IMR-90 (cell line): ENCODE results near the gene NEIL3. TPM values are rescaled to one million over a fixed set of nuclear protein-coding genes. Genes with fewer than 3 reads are reported as not detected.

ENCODE experiments used
- ATAC-seq: fragments of 200-7000 bp; cut with Tn5 transposase; 2 replicates; pipeline ENCODE4 v1.9.1; 2020; ENCODE audit warnings: low read depth, mild to moderate bottlenecking, moderate library complexity
- BruUV-seq: library from RNA; stranded (reverse); fragments of 400-500 nt; replicated peaks from 2 replicates; lab custom pipeline; 2021; lab: Mats Ljungman, UMichigan
- CTCF ChIA-PET: fragments of 300-600 bp; formaldehyde crosslinking; extraction: SDS; loops from one replicate; lab custom pipeline; 2021; ENCODE audit warnings: antibody characterized with exemption; lab: Yijun Ruan, JAX
- POLR2A ChIA-PET: fragments of 300-600 bp; sonication (Branson Sonifier 250); formaldehyde crosslinking; loops from one replicate; lab custom pipeline; 2022; ENCODE audit warnings: antibody characterized with exemption; ENCODE audit not compliant: unreplicated experiment; lab: Charles Lee
- DNase-seq: peaks from one replicate; pipeline ENCODE4 v3.0.0; 2013
- H2AFZ ChIP-seq: replicated peaks from 2 replicates; pipeline ENCODE3; 2013; ENCODE audit warnings: low read length, mild to moderate bottlenecking; ENCODE audit not compliant: poor library complexity
- H2AK5ac ChIP-seq: 2 replicates; pipeline ENCODE4 v1.6.1; 2013; ENCODE audit warnings: low read depth, low read length, inconsistent platforms
- H2AK9ac ChIP-seq: replicated peaks from 2 replicates; pipeline ENCODE3; 2013; ENCODE audit warnings: mild to moderate bottlenecking, low read depth, low read length, moderate library complexity; ENCODE audit not compliant: poor library complexity
- H2BK120ac ChIP-seq: 2 replicates; pipeline ENCODE4 v1.6.1; 2013; ENCODE audit warnings: low read depth, low read length, inconsistent platforms
- H2BK15ac ChIP-seq: 3 replicates; pipeline ENCODE4 v1.6.1; 2013; ENCODE audit warnings: low read depth, low read length, inconsistent platforms
- H2BK20ac ChIP-seq: 2 replicates; pipeline ENCODE4 v1.6.1; 2013; ENCODE audit warnings: low read depth, mild to moderate bottlenecking, inconsistent platforms, low read length, moderate library complexity
- H2BK5ac ChIP-seq: 2 replicates; pipeline ENCODE4 v1.6.1; 2013; ENCODE audit warnings: mild to moderate bottlenecking, low read depth, low read length, inconsistent platforms; ENCODE audit not compliant: poor library complexity, severe bottlenecking
- H3K14ac ChIP-seq: replicated peaks from 2 replicates; pipeline ENCODE4 v1.6.1; 2013; ENCODE audit warnings: low read depth, low read length, inconsistent platforms
- H3K18ac ChIP-seq: 2 replicates; pipeline ENCODE4 v1.6.1; 2013; ENCODE audit warnings: low read depth, low read length, control low read depth
- H3K23ac ChIP-seq: 2 replicates; pipeline ENCODE4 v1.6.1; 2013; ENCODE audit warnings: low read depth, low read length, inconsistent platforms
- H3K27ac ChIP-seq: 2 replicates; pipeline ENCODE4 v1.5.1; 2013; ENCODE audit warnings: mild to moderate bottlenecking, control low read depth, low read length; ENCODE audit not compliant: insufficient read depth
- H3K27me3 ChIP-seq: 2 replicates; pipeline ENCODE4 v1.6.1; 2013; ENCODE audit warnings: low read length; ENCODE audit not compliant: control insufficient read depth, insufficient read depth
- H3K36me3 ChIP-seq: 2 replicates; pipeline ENCODE4 v1.6.1; 2013; ENCODE audit warnings: low read length, mixed read lengths; ENCODE audit not compliant: control insufficient read depth, insufficient read depth
- H3K4ac ChIP-seq: 2 replicates; pipeline ENCODE4 v1.6.1; 2013; ENCODE audit warnings: low read depth, low read length, inconsistent platforms
- H3K4me1 ChIP-seq: 2 replicates; pipeline ENCODE4 v1.6.1; 2013; ENCODE audit warnings: low read length, mixed read lengths; ENCODE audit not compliant: control insufficient read depth, insufficient read depth
- H3K4me2 ChIP-seq: 2 replicates; pipeline ENCODE4 v1.6.1; 2013; ENCODE audit warnings: low read depth, mild to moderate bottlenecking, control low read depth, low read length, moderate library complexity
- H3K4me3 ChIP-seq: 2 replicates; pipeline ENCODE4 v1.5.1; 2013; ENCODE audit warnings: low read depth, mild to moderate bottlenecking, control low read depth, low read length, moderate library complexity; ENCODE audit not compliant: insufficient read depth
- H3K56ac ChIP-seq: 2 replicates; pipeline ENCODE4 v1.6.1; 2013; ENCODE audit warnings: low read length, inconsistent platforms; ENCODE audit not compliant: insufficient read depth; ENCODE audit errors: extremely low read depth
- H3K79me1 ChIP-seq, 2 experiments: 2 replicates each; pipeline ENCODE4 v1.6.1; 2013; ENCODE audit warnings: low read length in 2 of 2, inconsistent platforms in 1 of 2, low read depth in 1 of 2
- H3K9ac ChIP-seq: 2 replicates; pipeline ENCODE4 v1.6.1; 2013; ENCODE audit warnings: low read depth, low read length, control low read depth
- H3K9me1 ChIP-seq: 2 replicates; pipeline ENCODE4 v1.6.1; 2013; ENCODE audit warnings: low read length, inconsistent platforms; ENCODE audit not compliant: insufficient read depth
- H3K9me3 ChIP-seq: 2 replicates; pipeline ENCODE4 v1.6.1; 2013; ENCODE audit warnings: low read length; ENCODE audit not compliant: control insufficient read depth, insufficient read depth
- H4K20me1 ChIP-seq: 2 replicates; pipeline ENCODE4 v1.6.1; 2013; ENCODE audit warnings: low read length, inconsistent platforms; ENCODE audit not compliant: insufficient read depth
- H4K5ac ChIP-seq: 2 replicates; pipeline ENCODE4 v1.6.1; 2013; ENCODE audit warnings: mild to moderate bottlenecking, low read depth, low read length, control low read depth
- H4K8ac ChIP-seq, 2 experiments: 2 replicates each; pipeline ENCODE4 v1.6.1; 2013; ENCODE audit warnings: low read depth in 2 of 2, low read length in 2 of 2, control low read depth in 1 of 2, inconsistent platforms in 1 of 2
- H4K91ac ChIP-seq: 2 replicates; pipeline ENCODE4 v1.6.1; 2013; ENCODE audit warnings: low read depth, low read length, inconsistent platforms; ENCODE audit not compliant: insufficient read depth
- CEBPB ChIP-seq: IDR thresholded peaks from 2 replicates; pipeline ENCODE4 v1.6.1; 2012; ENCODE audit warnings: low read depth, low read length, improper control_type of control experiment
- CHD1 ChIP-seq: IDR thresholded peaks from 2 replicates; pipeline ENCODE4 v1.6.1; 2012; ENCODE audit warnings: low read depth, low read length, improper control_type of control experiment
- MAFK ChIP-seq: IDR thresholded peaks from 2 replicates; pipeline ENCODE4 v1.6.1; 2012; ENCODE audit warnings: low read depth, low read length, improper control_type of control experiment
- WGBS, 2 experiments: methylation state at CpG; one replicate each; pipeline versions ENCODE4 v1.1.5 to v1.1.7; 2013; ENCODE audit warnings: missing lambda C conversion rate in 2 of 2; ENCODE audit not compliant: insufficient read length in 1 of 2; ENCODE audit errors: extremely low coverage in 2 of 2; 5-methylcytosine and 5-hydroxymethylcytosine counted together
- dilution Hi-C: fragments of 300-500 bp; cut with HindIII; formaldehyde crosslinking; loops from one replicate; pipeline ENCODE4 v1.14.3; 2018; ENCODE audit warnings: low sequenced_read_pairs; ENCODE audit not compliant: unreplicated experiment
- in situ Hi-C: fragments of 300-500 bp; cut with MboI; formaldehyde crosslinking; loops from 3 replicates; pipeline ENCODE4 v1.14.3; 2019; ENCODE audit warnings: low sequenced_read_pairs, inconsistent platforms, mixed read lengths
- intact Hi-C: fragments of 100-400 bp; cut with micrococcal nuclease; formaldehyde crosslinking; loops from 2 replicates; pipeline ENCODE4 v1.10.0; 2022
- polyA plus RNA-seq, 3 experiments: library from polyadenylated mRNA; depleted of rRNA; stranded (reverse); fragments of >200 nt; gene quantifications; 2 replicates each; pipeline ENCODE4 v1.2.3, GENCODE V29; 2012; ENCODE audit warnings: low replicate concordance in 1 of 3
- total RNA-seq: library from RNA; depleted of rRNA; stranded (reverse); fragments of >200 nt; gene quantifications from 2 replicates; pipeline ENCODE4 v1.2.3, GENCODE V29; 2012

NEIL3 gene
- total and polyA plus RNA-seq, 2 of the 4 experiments (the other 2 are of a cell fraction) = 4.4 to 7.9 TPM

DNA sequence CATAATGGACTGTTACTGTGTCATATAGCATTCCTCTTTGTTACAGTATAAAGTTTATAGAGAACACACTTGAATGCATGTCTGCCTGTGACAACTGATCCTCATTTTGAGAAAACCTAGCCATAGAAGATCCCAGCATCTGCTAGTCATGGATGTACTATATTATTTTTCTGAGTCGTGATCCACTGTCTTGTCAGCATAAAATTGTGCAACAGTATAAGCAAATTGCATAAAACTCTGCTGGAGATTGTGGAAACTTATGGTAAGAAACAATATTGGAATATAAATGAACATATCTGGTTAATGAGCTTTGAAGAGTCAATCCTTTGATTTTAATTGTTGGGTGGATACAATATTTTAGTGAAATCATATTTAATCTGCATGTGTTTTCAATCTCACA, 3.6 kb downstream of the NEIL3 start:
- in situ Hi-C loops = no loop called here
- 60% methylated on average over 1 of the region's 1 CpG; no CpG with 5 or more reads in 1 of the 2 experiments for WGBS, 2 experiments
- Histone ChIP-seq H2BK20ac (no peak overlapping the region), H2BK15ac (no peak overlapping the region), H4K8ac (0 out of 4 replicates have a peak overlapping the region, but pooled peaks of 1 of the 2 experiments have one; percentile 2), H3K14ac (no peak overlapping the region), H3K18ac (no peak overlapping the region), H4K5ac (no peak overlapping the region), H2AK9ac (no peak overlapping the region), H3K9ac (no peak overlapping the region), H2BK5ac (no peak overlapping the region), H3K23ac (no peak overlapping the region), H3K4ac (no peak overlapping the region), H4K91ac (no peak overlapping the region), H2BK120ac (no peak overlapping the region), H3K4me1 (peaks cover 1% of the 10 kb centered on the region; the same call in 1 of the 2 replicates), H3K56ac (no peak overlapping the region), H3K27ac (no peak overlapping the region), H3K4me2 (no peak overlapping the region), H3K9me3 (no peaks in the 10 kb centered on the region), H4K20me1 (no peaks in the 10 kb centered on the region), H3K79me1 (peaks cover 5 to 11% of the 10 kb centered on the region in 2 experiments; a peak in 3 of 4 replicates), H2AK5ac (no peak overlapping the region), H3K36me3 (no peaks in the 10 kb centered on the region), H3K4me3 (no peak overlapping the region), H3K9me1 (peaks cover 5% of the 10 kb centered on the region), H2AFZ (no peak overlapping the region), H3K27me3 (no peaks in the 10 kb centered on the region)
- no TSS peak for BruUV-seq
- CTCF ChIA-PET = no interaction called here
- POLR2A ChIA-PET = no interaction called here
- intact Hi-C loops = no loop called here
- peak; percentile 51 for DNase-seq
- ATAC-seq = no peak
- TF ChIP-seq CEBPB (peak; percentile 98), CHD1 (no peak), MAFK (peak; percentile 73)
- dilution Hi-C loops = no loop called here
